Posterior cingulate gyrus (tissue), 11 donors: Measurements from ENCODE around the gene GSN.

Source experiments
- DNase-seq, 10 donors: peaks; one replicate each; pipeline versions ENCODE4 v3.0.0 to v3.0.0-alpha.2; 2020 to 2021; ENCODE audit warnings: mixed read lengths in 3 of 10
- intact Hi-C: fragments of 100-400 bp; cut with DNase I; formaldehyde crosslinking; loops from one replicate; pipeline ENCODE4 v1.15.1; 2023

GSN gene

DNA sequence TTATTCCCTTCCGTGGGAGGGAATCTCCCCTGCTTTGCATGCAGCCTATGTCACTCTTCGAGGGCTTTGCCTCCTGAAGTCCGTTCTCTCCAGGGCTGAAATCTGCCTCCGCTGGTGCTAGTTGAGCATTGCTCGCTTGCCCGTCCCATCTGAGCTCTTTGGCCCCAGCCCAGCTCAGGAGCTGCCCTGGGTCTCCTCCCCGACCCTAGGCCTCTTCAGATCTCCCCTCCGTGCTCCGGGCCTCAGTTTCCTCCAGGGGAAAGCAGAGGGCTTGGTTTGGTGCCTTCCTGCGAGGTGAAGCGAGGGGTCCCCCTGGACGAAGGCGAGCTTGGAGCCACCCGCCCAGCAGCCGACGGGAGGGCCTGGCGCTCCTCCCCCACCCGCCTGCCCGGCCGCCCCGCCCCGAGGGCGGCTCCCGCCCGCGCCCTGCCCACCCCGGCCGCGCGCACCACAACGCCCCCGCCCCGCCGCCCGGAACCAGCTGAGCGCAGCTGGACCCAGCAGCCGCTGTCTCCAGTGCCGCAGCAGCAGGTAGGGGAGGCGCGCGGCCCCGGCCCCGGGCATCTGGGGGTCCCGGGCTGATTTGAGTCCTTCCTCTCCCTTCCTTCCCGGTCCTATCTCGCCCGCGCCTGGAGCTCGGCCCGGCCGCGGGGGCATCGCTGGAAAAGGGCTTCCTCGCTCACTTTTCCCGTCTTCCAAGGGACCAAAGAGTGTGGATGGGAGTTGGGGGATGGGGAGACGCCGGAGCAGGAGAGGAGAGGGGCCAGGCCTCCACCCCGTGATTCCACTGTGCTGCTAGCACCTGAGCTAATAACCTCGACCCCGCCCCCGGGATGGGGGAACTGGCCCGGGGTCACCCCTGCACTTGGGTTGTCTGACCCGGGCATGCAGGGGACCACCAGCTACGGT, at the start of gene GSN:
Gene GSN (plus strand): TSS at position 474 of the 909 bp plus-strand sequence. CDS start 33,810 bp downstream, outside the sequence.
- peak; percentile 75 to 97 (median 81) for DNase-seq

GRCh38 chr9:121218357-121219027, 49.5 kb upstream of the GSN start:
- intact Hi-C loops = no loop called here

More for the DNA sequence above, at the start of gene GSN:
- intact Hi-C loops = no loop called here

DNA sequence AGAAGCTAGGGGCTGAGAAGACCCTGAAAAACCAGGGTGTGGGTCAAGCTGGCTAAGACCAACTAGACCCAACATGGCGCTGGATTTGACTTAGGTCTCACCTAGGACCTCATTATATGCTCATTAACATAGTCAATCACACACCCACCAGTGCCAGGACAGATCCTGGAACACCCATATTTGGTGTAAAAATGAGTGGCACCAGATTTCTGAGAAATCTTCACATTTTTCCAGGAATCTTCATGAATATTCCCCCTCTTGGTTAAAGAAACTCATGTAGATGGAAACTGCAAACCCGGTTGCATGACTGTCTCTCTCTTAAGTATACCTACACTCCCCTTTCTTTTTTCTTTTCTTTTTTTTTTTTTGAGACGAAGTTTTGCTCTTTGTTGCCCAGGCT, 48.4 kb upstream of the GSN start:
- DNase-seq = no peak
- intact Hi-C loops = no loop called here

More at GRCh38 chr9:121218357-121219027, 49.5 kb upstream of the GSN start:
- no peak for DNase-seq

GRCh38 chr9:121220996-121221663, 46.8 kb upstream of the GSN start:
- intact Hi-C loops = no loop called here

DNA sequence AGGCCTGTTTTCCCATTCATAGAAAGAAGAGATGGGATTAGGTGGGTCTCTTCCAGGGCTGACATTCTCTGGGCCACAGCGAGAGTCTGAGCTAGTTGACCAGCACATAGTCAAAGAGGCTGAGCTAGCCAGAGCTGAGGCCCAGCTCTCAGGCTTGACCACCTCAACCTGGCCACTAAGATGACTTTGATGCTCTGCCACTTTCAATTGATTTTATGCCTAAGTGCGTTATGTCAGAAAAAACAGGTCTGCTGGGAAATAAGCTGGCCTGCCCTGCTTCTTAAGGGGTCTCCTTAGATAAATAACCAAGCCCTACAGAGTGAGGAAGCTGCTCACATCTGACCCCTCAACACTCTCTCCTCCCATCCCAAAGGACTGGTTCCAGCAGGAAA, 46.3 kb upstream of the GSN start:
- intact Hi-C loops = no loop called here
- no peak for DNase-seq

More at GRCh38 chr9:121220996-121221663, 46.8 kb upstream of the GSN start:
- no peak for DNase-seq

DNA sequence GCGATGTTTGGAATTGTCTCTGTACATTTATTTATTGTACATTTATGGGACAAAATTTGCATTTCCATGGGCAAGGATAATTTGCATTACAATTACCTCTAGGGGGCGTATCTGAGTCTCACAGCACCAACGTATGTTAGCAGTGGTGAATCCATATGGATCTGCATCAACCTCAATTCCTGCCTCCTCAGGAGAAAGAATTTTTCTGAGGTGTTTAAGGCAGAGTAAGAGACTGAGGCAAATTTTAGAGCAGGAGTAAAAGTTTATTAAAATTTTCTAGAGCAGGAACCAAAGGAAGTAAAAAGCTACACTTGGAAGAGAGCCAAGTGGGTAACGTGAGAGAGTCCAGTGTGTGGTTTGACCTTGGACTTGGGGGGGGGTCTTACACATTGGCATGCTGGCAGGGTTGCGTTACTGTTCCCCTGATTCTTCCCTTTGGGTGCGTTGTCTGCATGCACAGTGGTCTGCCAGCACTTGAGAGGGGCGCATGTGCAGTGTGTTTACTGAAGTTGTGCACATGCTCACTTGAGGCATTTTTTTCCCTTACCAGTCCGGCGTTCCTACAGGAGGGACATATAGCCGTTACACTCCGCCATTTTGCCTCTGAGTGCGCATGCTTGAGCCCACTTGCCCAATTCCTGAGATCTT, 45.3 kb upstream of the GSN start:
- intact Hi-C loops = no loop called here
- peak in 1 of 10 donors; percentile 77 for DNase-seq

DNA sequence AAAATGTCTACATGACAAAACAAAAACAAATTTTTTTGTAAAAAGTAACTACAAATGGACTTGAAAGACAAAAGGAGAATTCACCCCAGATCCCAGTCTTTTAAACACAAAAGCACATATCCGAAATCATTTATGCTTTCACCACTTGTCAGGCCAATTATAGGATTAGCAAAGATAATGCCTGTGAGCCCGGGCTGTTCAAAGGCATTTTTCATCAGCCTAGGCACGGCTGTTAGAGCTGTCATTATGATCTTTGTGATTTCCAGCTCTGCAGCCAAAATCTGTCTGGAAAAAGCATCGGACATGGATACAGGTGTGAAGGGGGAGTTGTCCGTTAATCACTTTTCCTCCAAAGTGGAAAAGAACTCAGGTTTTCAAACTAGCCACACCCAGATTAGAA, 42.7 kb upstream of the GSN start:
- DNase-seq = no peak
- intact Hi-C loops = no loop called here

GRCh38 chr9:121226175-121226574, 41.8 kb upstream of the GSN start:
- no peak for DNase-seq
- intact Hi-C loops = no loop called here

- no peak for DNase-seq
- intact Hi-C loops = no loop called here
Measured at GRCh38 chr9:121227862-121228261, 40.1 kb upstream of the GSN start.

DNA sequence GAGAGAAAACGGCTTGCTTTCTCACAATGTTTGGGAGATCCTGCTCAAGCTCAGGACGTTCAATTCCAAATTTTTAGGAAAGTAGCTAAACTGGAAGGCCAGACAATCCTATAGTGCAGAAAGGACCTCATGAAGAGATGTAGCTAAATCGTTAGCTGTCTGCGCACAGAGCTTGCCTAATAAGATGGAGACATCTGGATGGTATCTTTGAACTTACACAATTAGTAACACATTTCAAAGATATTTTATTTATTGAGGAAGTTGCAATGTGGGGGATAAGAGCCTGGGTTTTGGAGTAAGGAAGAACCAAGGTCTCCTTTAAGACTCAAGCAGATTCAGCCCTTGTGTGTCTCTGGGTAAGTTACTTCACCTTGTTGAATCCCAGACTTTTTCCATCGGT, 37.7 kb upstream of the GSN start:
- intact Hi-C loops = no loop called here
- no peak for DNase-seq

DNA sequence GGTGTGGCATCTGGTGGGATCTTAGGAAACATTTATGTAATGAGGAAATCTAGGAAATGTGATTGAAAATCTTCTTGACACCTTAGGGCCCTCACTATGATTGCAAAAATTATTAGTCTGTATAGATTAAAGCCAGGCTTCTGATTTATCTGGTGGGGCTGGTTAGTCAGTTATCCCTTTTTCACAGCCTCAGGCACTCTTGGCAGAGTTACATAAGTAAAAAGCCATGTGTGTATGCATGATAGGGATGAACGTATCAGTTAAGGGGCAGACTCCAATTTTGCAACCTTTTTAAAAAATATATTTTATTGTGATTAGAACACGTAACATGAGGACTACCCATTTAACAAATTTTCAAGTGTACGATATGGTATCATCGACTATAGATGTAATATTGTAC, 35.7 kb upstream of the GSN start:
- intact Hi-C loops = no loop called here
- no peak for DNase-seq

GRCh38 chr9:121233906-121234831, 33.8 kb upstream of the GSN start:
- intact Hi-C loops = no loop called here
- no peak for DNase-seq

- no peak for DNase-seq
- intact Hi-C loops = no loop called here
Measured at GRCh38 chr9:121234832-121235161, 33.2 kb upstream of the GSN start.

DNA sequence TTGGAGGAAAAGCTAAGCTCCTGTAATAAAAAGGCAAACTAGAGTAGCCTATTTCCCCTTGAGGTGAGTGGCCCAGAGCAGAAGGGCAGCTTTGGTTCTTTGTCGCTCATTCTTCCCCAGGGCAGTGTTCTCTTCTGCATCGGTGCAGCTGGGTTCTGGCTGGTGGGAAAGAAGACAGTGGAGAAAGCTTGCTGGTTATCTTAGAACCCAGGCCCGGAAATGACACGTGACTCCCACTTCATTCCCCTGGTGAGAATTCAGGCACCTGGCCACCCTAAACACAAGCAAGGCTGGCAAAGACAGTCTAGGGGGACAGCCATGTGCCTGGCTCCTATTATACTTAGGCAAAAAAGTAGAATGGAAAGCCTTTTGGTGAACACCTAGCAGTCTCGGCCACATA, 32.5 kb upstream of the GSN start:
- DNase-seq = no peak
- intact Hi-C loops = no loop called here

GRCh38 chr9:121237916-121238315, 30.0 kb upstream of the GSN start:
- intact Hi-C loops = no loop called here
- DNase-seq = no peak

DNA sequence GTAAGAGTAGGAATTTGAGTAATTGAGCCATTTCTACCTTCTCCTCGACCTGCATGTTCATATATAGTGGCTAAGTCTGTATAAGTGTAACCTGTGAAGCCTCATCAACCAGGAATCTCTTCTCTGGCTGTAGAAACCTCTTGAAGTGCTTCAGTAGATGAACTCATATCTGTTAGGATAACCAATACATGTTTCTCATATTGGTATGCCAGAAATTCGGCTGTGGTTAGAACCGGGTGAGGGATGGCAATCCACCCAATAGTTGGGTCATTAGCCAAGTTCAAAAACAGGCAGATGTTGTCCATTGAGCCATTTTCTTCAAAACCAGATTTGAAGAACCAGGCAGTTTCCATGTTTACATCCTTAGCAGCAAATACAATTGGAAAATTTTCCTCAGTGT, 28.9 kb upstream of the GSN start:
- intact Hi-C loops = no loop called here
- DNase-seq = no peak

DNA sequence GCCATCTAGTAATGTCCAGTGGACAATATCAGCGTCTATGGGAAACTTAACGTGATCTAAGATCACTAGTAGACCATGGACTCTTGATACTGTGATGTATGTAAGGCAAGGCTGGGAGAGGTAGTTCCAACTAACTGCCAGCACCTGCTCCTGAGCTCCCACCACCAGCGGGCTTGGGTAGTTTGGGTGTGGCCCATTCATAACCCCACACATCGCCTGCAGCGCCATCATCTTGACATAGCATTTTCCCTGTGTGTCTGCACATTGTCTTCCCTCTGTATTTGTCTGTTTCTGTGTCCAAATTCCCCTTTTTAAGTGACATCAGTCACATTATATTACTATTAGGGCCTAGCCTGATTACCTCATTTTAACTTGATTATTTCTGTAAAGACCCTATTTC, 28.1 kb upstream of the GSN start:
- DNase-seq = peak in 1 of 10 donors; percentile 34
- intact Hi-C loops = no loop called here

DNA sequence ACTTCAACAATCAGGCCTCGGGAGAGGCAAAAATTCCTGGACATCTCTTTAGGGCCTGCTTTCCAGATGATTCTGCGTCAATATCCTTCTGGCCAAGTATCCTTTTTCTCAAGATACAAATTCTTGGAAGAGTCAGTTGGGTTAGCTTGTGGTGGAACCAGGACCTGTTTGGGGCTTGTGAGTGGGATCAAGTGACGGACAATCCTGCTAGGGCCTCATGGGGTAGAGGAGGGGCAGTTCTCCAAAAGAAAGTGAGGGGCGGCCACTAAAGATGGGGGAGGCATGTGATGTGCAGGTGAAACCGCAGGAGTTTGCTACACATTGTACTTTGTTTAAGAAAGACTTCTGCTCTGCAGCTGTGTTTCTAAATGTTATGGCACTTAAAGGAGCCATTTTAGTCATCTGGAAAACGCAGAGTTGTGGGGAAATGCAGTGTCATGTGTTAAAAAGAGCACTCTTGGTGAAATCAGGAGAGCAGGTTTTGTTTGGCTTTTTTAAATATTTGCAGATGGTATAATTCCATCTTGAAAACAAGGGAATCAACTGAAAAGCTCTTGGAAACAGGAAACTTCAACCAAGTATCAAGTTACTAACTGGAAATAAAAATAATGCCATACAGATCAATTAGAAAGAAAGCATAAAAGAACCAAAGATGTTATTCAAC, 27.4 kb upstream of the GSN start:
- intact Hi-C loops = no loop called here

GRCh38 chr9:121242219-121242958, 25.6 kb upstream of the GSN start:
- no peak for DNase-seq
- intact Hi-C loops = no loop called here

More for the DNA sequence above, 27.4 kb upstream of the GSN start:
- no peak for DNase-seq
